T47D (cell line): ENCODE results near the gene ITPR2.

ENCODE experiments used
- DNase-seq, 2 experiments: peaks; one replicate each; pipeline versions ENCODE4 v3.0.0 to v3.0.0-alpha.2; 2011 to 2012; ENCODE audit warnings: low read depth in 1 of 2, low spot score in 1 of 2
- JUND ChIP-seq: IDR thresholded peaks from 2 replicates; pipeline ENCODE4 v1.6.1; 2012; ENCODE audit warnings: low read depth
- in situ Hi-C: cut with HindIII; loops from 2 replicates; pipeline ENCODE4 v1.10.0; 2016; ENCODE audit warnings: low sequenced_read_pairs, low pct_unique_long_range_greater_than_20kb

ITPR2 gene

GRCh38 chr12:26428420-26428819, 404.6 kb downstream of the ITPR2 start:
- TF ChIP-seq JUND, result no peak
- in situ Hi-C loops, result no loop called here
- DNase-seq, result no peak

GRCh38 chr12:26426652-26427051, 406.3 kb downstream of the ITPR2 start:
- no peak for TF ChIP-seq JUND
- DNase-seq, result no peak
- in situ Hi-C loops, result no loop called here

GRCh38 chr12:26425587-26426260, 407.3 kb downstream of the ITPR2 start:
- DNase-seq, result no peak
- in situ Hi-C loops, result no loop called here
- no peak for TF ChIP-seq JUND

GRCh38 chr12:26422839-26423398, 410.1 kb downstream of the ITPR2 start:
- no peak for TF ChIP-seq JUND
- in situ Hi-C loops, result no loop called here
- no peak for DNase-seq

- DNase-seq, result peak in 1 of 2 experiments; percentile 46
- TF ChIP-seq JUND, result no peak; the same call in 1 of the 2 replicates
Observed at GRCh38 chr12:26416550-26416949, 416.4 kb downstream of the ITPR2 start.

GRCh38 chr12:26410689-26411088, 422.3 kb downstream of the ITPR2 start:
- in situ Hi-C loops, result no loop called here
- TF ChIP-seq JUND, result no peak
- DNase-seq, result no peak

More at GRCh38 chr12:26416550-26416949, 416.4 kb downstream of the ITPR2 start:
- in situ Hi-C loops, result no loop called here

GRCh38 chr12:26406813-26407212, 426.2 kb downstream of the ITPR2 start:
- in situ Hi-C loops, result no loop called here
- TF ChIP-seq JUND, result no peak
- DNase-seq, result no peak

GRCh38 chr12:26406391-26406790, 426.6 kb downstream of the ITPR2 start:
- in situ Hi-C loops, result no loop called here
- no peak for DNase-seq
- no peak for TF ChIP-seq JUND

- in situ Hi-C loops, result no loop called here
- no peak for TF ChIP-seq JUND
Observed at GRCh38 chr12:26403601-26404000, 429.4 kb downstream of the ITPR2 start.

GRCh38 chr12:26402648-26403047, 430.3 kb downstream of the ITPR2 start:
- TF ChIP-seq JUND, result no peak
- in situ Hi-C loops, result no loop called here
- peak; percentile 34 to 85 for DNase-seq

More at GRCh38 chr12:26403601-26404000, 429.4 kb downstream of the ITPR2 start:
- no peak for DNase-seq

GRCh38 chr12:26401874-26402273, 431.1 kb downstream of the ITPR2 start:
- TF ChIP-seq JUND, result no peak
- in situ Hi-C loops, result no loop called here
- no peak for DNase-seq

GRCh38 chr12:26400627-26401026, 432.4 kb downstream of the ITPR2 start:
- in situ Hi-C loops, result no loop called here
- TF ChIP-seq JUND, result no peak
- no peak for DNase-seq

GRCh38 chr12:26399381-26399780, 433.6 kb downstream of the ITPR2 start:
- no peak for TF ChIP-seq JUND
- DNase-seq, result no peak
- in situ Hi-C loops, result no loop called here

GRCh38 chr12:26396402-26396801, 436.6 kb downstream of the ITPR2 start:
- TF ChIP-seq JUND, result no peak
- no peak for DNase-seq
- in situ Hi-C loops, result no loop called here
